SK-N-SH (cell line): Measurements from ENCODE around the gene ITGBL1. TPM values are rescaled to one million over a fixed set of nuclear protein-coding genes. Genes with fewer than 3 reads are reported as not detected.
A peak's percentile ranks its signal among the peaks of the same experiment; 100 is the strongest.

Experiments used
- CTCF ChIA-PET: fragments of 300-600, 350-600 bp; formaldehyde crosslinking; extraction: SDS; loops from one replicate; lab custom pipeline; 2021; lab: Yijun Ruan, JAX
- POLR2A ChIA-PET: fragments of 350-600 bp; sonication (Branson Sonifier 250); formaldehyde crosslinking; extraction: SDS; loops from one replicate; lab custom pipeline; 2020; ENCODE audit warnings: antibody characterized with exemption, inconsistent platforms; lab: Yijun Ruan, JAX
- DNase-seq: peaks from one replicate; pipeline ENCODE4 v3.0.0; 2012
- H2AFZ ChIP-seq: fragments of 200-600 bp; sonication (generic); 2 replicates; pipeline ENCODE4 v1.8.1; 2016; ENCODE audit warnings: antibody characterized with exemption, mild to moderate bottlenecking, low read depth
- H3F3A ChIP-seq: fragments of 200-600 bp; sonication (generic); replicated peaks from 2 replicates; pipeline ENCODE3; 2016; ENCODE audit warnings: antibody characterized with exemption, mild to moderate bottlenecking; ENCODE audit not compliant: insufficient read depth
- H3K27ac ChIP-seq, 2 experiments: fragments of 200-500 bp in 1 of 2; fragments of 200-600 bp in 1 of 2; sonication (Bioruptor generic) in 1 of 2; sonication (generic), shearing (Covaris generic) in 1 of 2; 2 replicates each; pipeline versions ENCODE4 v1.5.1 to v1.6.1; 2014 to 2016; ENCODE audit warnings: low read depth in 2 of 2, inconsistent platforms in 1 of 2, low read length in 1 of 2, mild to moderate bottlenecking in 1 of 2, mixed read lengths in 1 of 2
- H3K27me3 ChIP-seq: fragments of 200-600 bp; sonication (generic), shearing (Covaris generic); 2 replicates; pipeline ENCODE4 v1.6.1; 2016; ENCODE audit warnings: mixed run types; ENCODE audit not compliant: insufficient read depth
- H3K36me3 ChIP-seq, 2 experiments: fragments of 200-500 bp in 1 of 2; fragments of 200-600 bp in 1 of 2; sonication (Bioruptor generic) in 1 of 2; sonication (generic) in 1 of 2; replicated peaks in 1 of 2; 2 replicates each; pipeline versions ENCODE3 to v1.5.1; 2014 to 2016; ENCODE audit warnings: low read length in 1 of 2, mild to moderate bottlenecking in 1 of 2; ENCODE audit not compliant: insufficient read depth in 2 of 2, control insufficient read depth in 1 of 2
- H3K4me1 ChIP-seq, 2 experiments: fragments of 200-500 bp in 1 of 2; fragments of 200-600 bp in 1 of 2; sonication (Bioruptor generic) in 1 of 2; sonication (generic), shearing (Covaris generic) in 1 of 2; 2 replicates each; pipeline versions ENCODE4 v1.5.1 to v1.6.1; 2014 to 2016; ENCODE audit warnings: low read depth in 1 of 2, low read length in 1 of 2, mixed run types in 1 of 2; ENCODE audit not compliant: insufficient read depth in 2 of 2, control insufficient read depth in 1 of 2
- H3K4me2 ChIP-seq: fragments of 200-600 bp; sonication (generic), shearing (Covaris generic); 2 replicates; pipeline ENCODE4 v1.6.1; 2017; ENCODE audit warnings: mixed run types
- H3K4me3 ChIP-seq, 2 experiments: fragments of 200-500 bp in 1 of 2; fragments of 200-600 bp in 1 of 2; sonication (Bioruptor generic) in 1 of 2; sonication (generic), shearing (Covaris generic) in 1 of 2; 2 replicates each; pipeline versions ENCODE4 v1.5.1 to v1.8.1; 2014 to 2016; ENCODE audit warnings: low read depth in 2 of 2, inconsistent platforms in 1 of 2, low read length in 1 of 2, mild to moderate bottlenecking in 1 of 2, mixed read lengths in 1 of 2, moderate library complexity in 1 of 2
- H3K79me2 ChIP-seq: fragments of 200-600 bp; sonication (generic); 2 replicates; pipeline ENCODE4 v1.8.1; 2017; ENCODE audit warnings: mild to moderate bottlenecking; ENCODE audit not compliant: insufficient read depth
- H3K9ac ChIP-seq: fragments of 200-600 bp; sonication (generic); 2 replicates; pipeline ENCODE4 v1.6.1; 2017; ENCODE audit warnings: mixed run types
- H3K9me2 ChIP-seq: fragments of 200-600 bp; sonication (generic); 2 replicates; pipeline ENCODE4 v1.6.1; 2017; ENCODE audit warnings: mixed run types
- H3K9me3 ChIP-seq: fragments of 200-600 bp; sonication (generic); 2 replicates; pipeline ENCODE4 v1.6.1; 2017; ENCODE audit warnings: mixed run types, mild to moderate bottlenecking, moderate library complexity
- H4K20me1 ChIP-seq: fragments of 200-600 bp; sonication (generic); 2 replicates; pipeline ENCODE4 v1.6.1; 2017; ENCODE audit warnings: mild to moderate bottlenecking, mixed run types; ENCODE audit not compliant: insufficient read depth
- EZH2phosphoT487 ChIP-seq: fragments of 200-600 bp; sonication (generic); IDR thresholded peaks from 2 replicates; pipeline ENCODE4 v1.6.1; 2017; ENCODE audit warnings: low read depth, mixed run types, mild to moderate bottlenecking, antibody characterized with exemption, moderate library complexity, borderline replicate concordance
- FOXM1 ChIP-seq: IDR thresholded peaks from 2 replicates; pipeline ENCODE4 v1.4.0; 2012; ENCODE audit warnings: low read depth, mild to moderate bottlenecking
- IRF3 ChIP-seq: fragments of 150-350 bp; IDR thresholded peaks from 2 replicates; pipeline ENCODE4 v1.6.1; 2016; ENCODE audit warnings: mild to moderate bottlenecking, low read depth, low read length
- JUND ChIP-seq: IDR thresholded peaks from 2 replicates; pipeline ENCODE4 v1.4.0; 2012
- MEF2A ChIP-seq: IDR thresholded peaks from 2 replicates; pipeline ENCODE4 v1.4.0; 2012; ENCODE audit warnings: low read depth, borderline replicate concordance
- NRF1 ChIP-seq: IDR thresholded peaks from 2 replicates; pipeline ENCODE4 v1.6.1; 2012; ENCODE audit warnings: low read depth, mild to moderate bottlenecking, low read length
- RAD21 ChIP-seq: IDR thresholded peaks from 2 replicates; pipeline ENCODE4 v1.6.1; 2012; ENCODE audit warnings: mild to moderate bottlenecking, low read length
- RCOR1 ChIP-seq: fragments of 150-350 bp; IDR thresholded peaks from 2 replicates; pipeline ENCODE4 v1.6.1; 2017; ENCODE audit warnings: antibody characterized with exemption, low read length
- TCF12 ChIP-seq: IDR thresholded peaks from 2 replicates; pipeline ENCODE4 v1.4.0; 2012
- USF2 ChIP-seq: fragments of 150-350 bp; IDR thresholded peaks from 2 replicates; pipeline ENCODE4 v1.6.1; 2017; ENCODE audit warnings: antibody characterized with exemption, low read length, low read depth, borderline replicate concordance
- WGBS: methylation state at CpG from one replicate; pipeline ENCODE4 v1.1.6; 2017; ENCODE audit warnings: low lambda C conversion rate; 5-methylcytosine and 5-hydroxymethylcytosine counted together
- polyA plus RNA-seq, 3 experiments: library from polyadenylated mRNA; depleted of rRNA; stranded (reverse); fragments of >200 nt; gene quantifications; 2 replicates each; pipeline ENCODE4 v1.2.3, GENCODE V29; 2012
- TF ChIP-seq, protein P1 (sequence below): IDR thresholded peaks from 2 replicates; pipeline ENCODE4 v1.6.1; 2012; ENCODE audit warnings: mild to moderate bottlenecking, low read depth, low read length, moderate library complexity
- TF ChIP-seq, protein P2 (sequence below): IDR thresholded peaks from 2 replicates; pipeline ENCODE4 v1.4.0; 2012; ENCODE audit warnings: low read depth, borderline replicate concordance
- TF ChIP-seq, protein P3 (sequence below): fragments of 200-600 bp; sonication (generic); IDR thresholded peaks from 2 replicates; pipeline ENCODE4 v1.6.1; 2017; ENCODE audit warnings: antibody characterized with exemption, mild to moderate bottlenecking, moderate library complexity

Gene ITGBL1
- polyA plus RNA-seq, 1 of the 3 experiments (the other 2 are of a cell fraction) = 78.7 TPM

DNA sequence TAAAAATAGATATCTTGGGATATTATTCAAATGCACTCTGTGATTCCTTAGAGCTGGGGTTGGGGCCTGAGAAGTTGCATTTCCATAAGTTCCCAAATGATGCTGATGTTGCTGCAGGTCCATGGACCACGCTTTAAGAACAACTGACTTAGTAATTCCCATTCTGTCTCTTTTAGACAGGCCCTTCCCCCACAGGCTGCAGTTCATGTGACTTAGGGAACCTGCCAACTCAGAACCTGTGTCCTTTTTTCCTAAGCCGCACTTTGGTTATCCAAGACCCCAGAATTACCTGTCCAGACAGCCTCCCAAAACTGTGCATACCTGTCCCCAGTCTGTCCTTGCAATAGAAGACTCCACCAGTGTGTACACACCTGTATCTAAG, 1.7 kb upstream of the ITGBL1 start:
- H3K4me2 ChIP-seq = peak overlapping the region; percentile 92
- no peaks in the 10 kb centered on the region for H3K36me3 ChIP-seq
- no peaks in the 10 kb centered on the region for H4K20me1 ChIP-seq
- peaks cover 43% of the 10 kb centered on the region for H3K79me2 ChIP-seq
- H3K4me1 ChIP-seq = peaks cover 11 to 23% of the 10 kb centered on the region in 2 experiments
- H3K27me3 ChIP-seq = no peaks in the 10 kb centered on the region
- H3F3A ChIP-seq = peaks cover 60% of the 10 kb centered on the region
- H3K9me2 ChIP-seq = no peaks in the 10 kb centered on the region
- CTCF ChIA-PET = no interaction called here
- peak overlapping the region in 1 of 2 experiments; percentile 30; a peak in 1 of 4 replicates for H3K4me3 ChIP-seq
- no peaks in the 10 kb centered on the region for H3K9me3 ChIP-seq
- peak overlapping the region; percentile 38; the same call in 1 of the 2 replicates for H3K9ac ChIP-seq
- no peak overlapping the region for H2AFZ ChIP-seq
- DNase-seq = no peak
- 53% methylated on average over 2 of the region's 2 CpGs for WGBS
- H3K27ac ChIP-seq = peak overlapping the region; percentile 65 to 90; a peak in 3 of 4 replicates
- no peak for TF ChIP-seq IRF3
- no peak for TF ChIP-seq FOXM1
- TF ChIP-seq MEF2A = no peak
- TF ChIP-seq JUND = no peak
- no peak for TF ChIP-seq RAD21
- no peak for TF ChIP-seq TCF12
- TF ChIP-seq, protein P1, sequence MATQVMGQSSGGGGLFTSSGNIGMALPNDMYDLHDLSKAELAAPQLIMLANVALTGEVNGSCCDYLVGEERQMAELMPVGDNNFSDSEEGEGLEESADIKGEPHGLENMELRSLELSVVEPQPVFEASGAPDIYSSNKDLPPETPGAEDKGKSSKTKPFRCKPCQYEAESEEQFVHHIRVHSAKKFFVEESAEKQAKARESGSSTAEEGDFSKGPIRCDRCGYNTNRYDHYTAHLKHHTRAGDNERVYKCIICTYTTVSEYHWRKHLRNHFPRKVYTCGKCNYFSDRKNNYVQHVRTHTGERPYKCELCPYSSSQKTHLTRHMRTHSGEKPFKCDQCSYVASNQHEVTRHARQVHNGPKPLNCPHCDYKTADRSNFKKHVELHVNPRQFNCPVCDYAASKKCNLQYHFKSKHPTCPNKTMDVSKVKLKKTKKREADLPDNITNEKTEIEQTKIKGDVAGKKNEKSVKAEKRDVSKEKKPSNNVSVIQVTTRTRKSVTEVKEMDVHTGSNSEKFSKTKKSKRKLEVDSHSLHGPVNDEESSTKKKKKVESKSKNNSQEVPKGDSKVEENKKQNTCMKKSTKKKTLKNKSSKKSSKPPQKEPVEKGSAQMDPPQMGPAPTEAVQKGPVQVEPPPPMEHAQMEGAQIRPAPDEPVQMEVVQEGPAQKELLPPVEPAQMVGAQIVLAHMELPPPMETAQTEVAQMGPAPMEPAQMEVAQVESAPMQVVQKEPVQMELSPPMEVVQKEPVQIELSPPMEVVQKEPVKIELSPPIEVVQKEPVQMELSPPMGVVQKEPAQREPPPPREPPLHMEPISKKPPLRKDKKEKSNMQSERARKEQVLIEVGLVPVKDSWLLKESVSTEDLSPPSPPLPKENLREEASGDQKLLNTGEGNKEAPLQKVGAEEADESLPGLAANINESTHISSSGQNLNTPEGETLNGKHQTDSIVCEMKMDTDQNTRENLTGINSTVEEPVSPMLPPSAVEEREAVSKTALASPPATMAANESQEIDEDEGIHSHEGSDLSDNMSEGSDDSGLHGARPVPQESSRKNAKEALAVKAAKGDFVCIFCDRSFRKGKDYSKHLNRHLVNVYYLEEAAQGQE = no peak
- no peak for TF ChIP-seq EZH2phosphoT487
- no peak for TF ChIP-seq USF2
- TF ChIP-seq, protein P2, sequence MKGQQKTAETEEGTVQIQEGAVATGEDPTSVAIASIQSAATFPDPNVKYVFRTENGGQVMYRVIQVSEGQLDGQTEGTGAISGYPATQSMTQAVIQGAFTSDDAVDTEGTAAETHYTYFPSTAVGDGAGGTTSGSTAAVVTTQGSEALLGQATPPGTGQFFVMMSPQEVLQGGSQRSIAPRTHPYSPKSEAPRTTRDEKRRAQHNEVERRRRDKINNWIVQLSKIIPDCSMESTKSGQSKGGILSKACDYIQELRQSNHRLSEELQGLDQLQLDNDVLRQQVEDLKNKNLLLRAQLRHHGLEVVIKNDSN = no peak
- no peak for TF ChIP-seq RCOR1
- TF ChIP-seq, protein P3, sequence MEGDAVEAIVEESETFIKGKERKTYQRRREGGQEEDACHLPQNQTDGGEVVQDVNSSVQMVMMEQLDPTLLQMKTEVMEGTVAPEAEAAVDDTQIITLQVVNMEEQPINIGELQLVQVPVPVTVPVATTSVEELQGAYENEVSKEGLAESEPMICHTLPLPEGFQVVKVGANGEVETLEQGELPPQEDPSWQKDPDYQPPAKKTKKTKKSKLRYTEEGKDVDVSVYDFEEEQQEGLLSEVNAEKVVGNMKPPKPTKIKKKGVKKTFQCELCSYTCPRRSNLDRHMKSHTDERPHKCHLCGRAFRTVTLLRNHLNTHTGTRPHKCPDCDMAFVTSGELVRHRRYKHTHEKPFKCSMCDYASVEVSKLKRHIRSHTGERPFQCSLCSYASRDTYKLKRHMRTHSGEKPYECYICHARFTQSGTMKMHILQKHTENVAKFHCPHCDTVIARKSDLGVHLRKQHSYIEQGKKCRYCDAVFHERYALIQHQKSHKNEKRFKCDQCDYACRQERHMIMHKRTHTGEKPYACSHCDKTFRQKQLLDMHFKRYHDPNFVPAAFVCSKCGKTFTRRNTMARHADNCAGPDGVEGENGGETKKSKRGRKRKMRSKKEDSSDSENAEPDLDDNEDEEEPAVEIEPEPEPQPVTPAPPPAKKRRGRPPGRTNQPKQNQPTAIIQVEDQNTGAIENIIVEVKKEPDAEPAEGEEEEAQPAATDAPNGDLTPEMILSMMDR = no peak
- TF ChIP-seq NRF1 = no peak
- TF ChIP-seq, all 33 proteins: peak for 0
- POLR2A ChIA-PET = interaction anchor here (0.6 kb wide), 1 partner anchor 309 kb away, joined by 3 read pairs; no protein-coding TSS in a partner anchor
